WTC11 (cell line): ENCODE measurements around the gene C1orf87. TPM values are rescaled to one million over a fixed set of nuclear protein-coding genes. Genes with fewer than 3 reads are reported as not detected.

ENCODE experiments used
- ATAC-seq: fragments of 200-7000 bp; cut with Tn5 transposase; 2 replicates; pipeline ENCODE4 v1.10.0; 2021; ENCODE audit warnings: mild to moderate bottlenecking, moderate library complexity
- CTCF ChIA-PET: fragments of 300-600 bp; sonication (Branson Sonifier 250); formaldehyde crosslinking; loops from one replicate; lab custom pipeline; 2021; ENCODE audit warnings: antibody characterized with exemption; lab: Charles Lee
- POLR2A ChIA-PET: fragments of 350-600 bp; sonication (Branson Sonifier 250); formaldehyde crosslinking; loops from one replicate; lab custom pipeline; 2021; ENCODE audit warnings: antibody characterized with exemption; lab: Charles Lee
- DNase-seq: peaks from one replicate; pipeline ENCODE4 v3.0.0; 2021; ENCODE audit warnings: low spot score
- H3K27ac Mint-ChIP-seq: 2 replicates; pipeline ENCODE4 v1.8.0; 2021; ENCODE audit warnings: mixed read lengths
- H3K27me3 Mint-ChIP-seq: 2 replicates; pipeline ENCODE4 v1.8.0; 2021; ENCODE audit warnings: low read depth, mild to moderate bottlenecking, moderate library complexity, mixed read lengths
- H3K36me3 Mint-ChIP-seq: 2 replicates; pipeline ENCODE4 v1.8.0; 2021; ENCODE audit warnings: mixed read lengths
- H3K4me1 Mint-ChIP-seq: 2 replicates; pipeline ENCODE4 v1.8.0; 2022; ENCODE audit warnings: mixed read lengths
- H3K4me3 Mint-ChIP-seq: 2 replicates; pipeline ENCODE4 v1.8.0; 2021; ENCODE audit warnings: mild to moderate bottlenecking, moderate library complexity, mixed read lengths
- H3K9me3 Mint-ChIP-seq: 2 replicates; pipeline ENCODE4 v1.8.0; 2021; ENCODE audit warnings: mixed read lengths
- AR ChIP-seq: fragments of 250-450 bp; sonication (Bioruptor Pico); IDR thresholded peaks from 2 replicates; pipeline ENCODE4 v1.9.0; 2021; ENCODE audit warnings: mild to moderate bottlenecking
- ATF2 ChIP-seq: sonication (generic); formaldehyde crosslinking; IDR thresholded peaks from 2 replicates; pipeline ENCODE4 v1.8.1; 2022; ENCODE audit warnings: low read depth, missing genetic modification reagents, borderline replicate concordance
- ATF3 ChIP-seq: sonication (generic); formaldehyde crosslinking; conservative IDR thresholded peaks from 2 replicates; pipeline ENCODE4 v1.8.1; 2022; ENCODE audit warnings: mild to moderate bottlenecking, missing genetic modification reagents
- CBFB ChIP-seq: sonication (generic); formaldehyde crosslinking; IDR thresholded peaks from 2 replicates; pipeline ENCODE4 v1.8.1; 2022; ENCODE audit warnings: mild to moderate bottlenecking, low read depth, missing genetic modification reagents
- CREM ChIP-seq: sonication (generic); formaldehyde crosslinking; IDR thresholded peaks from 2 replicates; pipeline ENCODE4 v1.8.1; 2022; ENCODE audit warnings: mild to moderate bottlenecking, missing genetic modification reagents, moderate library complexity
- E2F4 ChIP-seq: sonication (generic); formaldehyde crosslinking; IDR thresholded peaks from 2 replicates; pipeline ENCODE4 v1.8.1; 2022; ENCODE audit warnings: low read depth, mild to moderate bottlenecking, moderate library complexity, missing genetic modification reagents, borderline replicate concordance
- ERG ChIP-seq: fragments of 250-450 bp; sonication (Bioruptor Pico); IDR thresholded peaks from 2 replicates; pipeline ENCODE4 v1.8.0; 2021; ENCODE audit warnings: mild to moderate bottlenecking
- GABPB1 ChIP-seq: sonication (generic); formaldehyde crosslinking; IDR thresholded peaks from 2 replicates; pipeline ENCODE4 v1.8.1; 2023; ENCODE audit warnings: mild to moderate bottlenecking, missing genetic modification reagents
- GTF2I ChIP-seq: fragments of 250-450 bp; sonication (Bioruptor Pico); conservative IDR thresholded peaks from 2 replicates; pipeline ENCODE4 v1.4.0; 2021; ENCODE audit warnings: mild to moderate bottlenecking
- NFATC4 ChIP-seq: fragments of 250-450 bp; sonication (Bioruptor Pico); IDR thresholded peaks from 2 replicates; pipeline ENCODE4 v1.9.0; 2021; ENCODE audit warnings: mild to moderate bottlenecking
- NR3C1 ChIP-seq: sonication (generic); formaldehyde crosslinking; conservative IDR thresholded peaks from 2 replicates; pipeline ENCODE4 v1.8.1; 2023; ENCODE audit warnings: low read depth, mild to moderate bottlenecking, missing genetic modification reagents
- STAT6 ChIP-seq: sonication (generic); formaldehyde crosslinking; conservative IDR thresholded peaks from 2 replicates; pipeline ENCODE4 v1.8.1; 2023; ENCODE audit warnings: mild to moderate bottlenecking, low read depth, missing genetic modification reagents, moderate library complexity
- ZNF138 ChIP-seq: sonication (generic); formaldehyde crosslinking; conservative IDR thresholded peaks from 2 replicates; pipeline ENCODE4 v1.8.1; 2022; ENCODE audit warnings: mild to moderate bottlenecking, moderate library complexity, missing genetic modification reagents
- ZNF281 ChIP-seq: sonication (generic); formaldehyde crosslinking; IDR thresholded peaks from 2 replicates; pipeline ENCODE4 v1.8.0; 2023; ENCODE audit warnings: mild to moderate bottlenecking, missing genetic modification reagents
- ZNF396 ChIP-seq: fragments of 250-450 bp; sonication (Bioruptor Pico); IDR thresholded peaks from 2 replicates; pipeline ENCODE4 v1.8.0; 2021; ENCODE audit warnings: mild to moderate bottlenecking, moderate library complexity, borderline replicate concordance
- ZNF416 ChIP-seq: fragments of 250-450 bp; sonication (Bioruptor Pico); IDR thresholded peaks from 2 replicates; pipeline ENCODE4 v1.9.0; 2021; ENCODE audit warnings: mild to moderate bottlenecking, inconsistent platforms
- ZNF423 ChIP-seq: fragments of 250-450 bp; sonication (Bioruptor Pico); IDR thresholded peaks from 2 replicates; pipeline ENCODE4 v2.1.2; 2022; ENCODE audit warnings: mild to moderate bottlenecking, moderate library complexity
- ZNF425 ChIP-seq: fragments of 250-450 bp; sonication (Bioruptor Pico); conservative IDR thresholded peaks from 2 replicates; pipeline ENCODE4 v1.9.0; 2021; ENCODE audit warnings: mild to moderate bottlenecking
- ZSCAN18 ChIP-seq: fragments of 250-450 bp; sonication (Bioruptor Pico); IDR thresholded peaks from 2 replicates; pipeline ENCODE4 v2.1.2; 2022; ENCODE audit warnings: mild to moderate bottlenecking, moderate library complexity
- total RNA-seq: library from RNA; stranded (reverse); gene quantifications from 3 replicates; pipeline ENCODE4 v1.2.3, GENCODE V29; 2021

C1orf87 gene
- total RNA-seq, 1 experiment from 2014 or later, result 0.22 TPM

GRCh38 chr1:59952065-59952464 is 121.5 kb downstream of the C1orf87 start (continued):
- no peak for TF ChIP-seq GTF2I (CRISPR knock-in tag)

GRCh38 chr1:59949648-59950047 is 123.9 kb downstream of the C1orf87 start:
- no peak for DNase-seq
- ATAC-seq, result no peak
- ChIA-PET CTCF (interaction anchor here (1.8 to 2.3 kb wide), 2 partner anchors 22 to 71 kb away, joined by 8 to 11 read pairs; no protein-coding TSS in a partner anchor), POLR2A (no interaction called here)
- Mint-ChIP-seq H3K27ac (no peak overlapping the region), H3K27me3 (no peaks in the 10 kb centered on the region), H3K36me3 (no peaks in the 10 kb centered on the region), H3K4me3 (no peak overlapping the region), H3K4me1 (no peaks in the 10 kb centered on the region), H3K9me3 (no peaks in the 10 kb centered on the region)
- TF ChIP-seq ZNF396 (CRISPR knock-in tag) (no peak), AR (CRISPR knock-in tag) (no peak), ATF3 (no peak), ZNF416 (CRISPR knock-in tag) (no peak), CBFB (CRISPR knock-in tag) (no peak), E2F4 (CRISPR knock-in tag) (no peak), CREM (CRISPR knock-in tag) (no peak), NFATC4 (CRISPR knock-in tag) (no peak), ZNF425 (CRISPR knock-in tag) (no peak), ZSCAN18 (no peak), ZNF423 (CRISPR knock-in tag) (no peak), ATF2 (no peak), ERG (CRISPR knock-in tag) (no peak), ZNF281 (CRISPR knock-in tag) (no peak), GABPB1 (CRISPR knock-in tag) (no peak), ZNF138 (CRISPR knock-in tag) (no peak), STAT6 (CRISPR knock-in tag) (no peak), NR3C1 (CRISPR knock-in tag) (no peak)
